ENCODE measurements around the gene EIPR1. TPM values are rescaled to one million over a fixed set of nuclear protein-coding genes. Genes with fewer than 3 reads are reported as not detected.

EIPR1 gene
- total RNA-seq, 1 experiment from 2014 or later, result 27.8 TPM

- Histone ChIP-seq H3T11ph (ENCODE audit: low read length) (no peak overlapping the region), H3K9me3 (ENCODE audit: control insufficient read depth, low read depth, low read length) (peaks cover 6% of the 10 kb centered on the region), H2BK5ac (ENCODE audit: insufficient read length, low read length) (no peak overlapping the region), H2BK120ac (ENCODE audit: low read depth, low read length, poor library complexity, severe bottlenecking) (no peak overlapping the region), H3K4me1 (ENCODE audit: insufficient read depth, low read length) (no peaks in the 10 kb centered on the region), H4K8ac (replicated peaks; ENCODE audit: insufficient read length, low read depth, low read length) (no peak overlapping the region), H3K27ac (ENCODE audit: insufficient read length, low read depth, low read length) (no peak overlapping the region), H4K91ac (ENCODE audit: insufficient read length, low read depth, low read length) (no peak overlapping the region), H2AK5ac (ENCODE audit: insufficient read length, low read length) (no peak overlapping the region), H3K23ac (ENCODE audit: insufficient read length, low read depth, low read length) (no peak overlapping the region), H3K79me2 (ENCODE audit: insufficient read depth, low read length) (no peaks in the 10 kb centered on the region), H2AFZ (ENCODE audit: low read length) (no peak overlapping the region), H2BK12ac (ENCODE audit: insufficient read length, low read depth, low read length) (no peak overlapping the region), H3K9ac (ENCODE audit: extremely low read depth, insufficient read length, low read length) (no peak overlapping the region), H3K14ac (ENCODE audit: insufficient read depth, low read length) (no peak overlapping the region), H4K20me1 (ENCODE audit: control insufficient read depth, insufficient read depth, insufficient read length) (no peaks in the 10 kb centered on the region), H3K4me2 (ENCODE audit: insufficient read depth, insufficient read length, low read length) (no peak overlapping the region), H3K27me3 (ENCODE audit: insufficient read depth, low read length) (no peaks in the 10 kb centered on the region), H3K4ac (ENCODE audit: low read depth, low read length) (no peak overlapping the region), H3K18ac (ENCODE audit: insufficient read length, low read depth, low read length) (no peak overlapping the region), H3K56ac (ENCODE audit: insufficient read length, low read depth, low read length) (no peak overlapping the region), H4K5ac (ENCODE audit: insufficient read length, low read depth, low read length) (no peak overlapping the region), H3K23me2 (ENCODE audit: insufficient read length, low read depth, low read length, poor library complexity, severe bottlenecking) (no peaks in the 10 kb centered on the region), H2BK15ac (ENCODE audit: low read depth, low read length) (no peak overlapping the region), H3K79me1 (ENCODE audit: insufficient read depth, low read depth, low read length, poor library complexity, severe bottlenecking) (no peaks in the 10 kb centered on the region), H2BK20ac (ENCODE audit: low read depth, low read length, poor library complexity, severe bottlenecking) (no peak overlapping the region)
- no peak for DNase-seq
- Mint-ChIP-seq H3K36me3 (ENCODE audit: insufficient read depth in 1 of 3, low read depth in 3 of 3) (peaks cover 16 to 22% (median 16%) of the 10 kb centered on the region in 3 experiments), H3K27me3 (ENCODE audit: low read depth) (peaks cover 4% of the 10 kb centered on the region), H3K4me1 (no peaks in the 10 kb centered on the region), H3K27ac (no peak overlapping the region; a peak in 1 of 7 replicates), H3K9me3 (peaks cover 22 to 27% of the 10 kb centered on the region in 2 experiments), H3K4me3 (no peak overlapping the region)
- WGBS (ENCODE audit: extremely low coverage, insufficient read length, low lambda C conversion rate), result no CpG with 5 or more reads among the region's 6 CpGs
- TF ChIP-seq CTCF (conservative IDR thresholded peaks at IDR 0.05), result no peak
Observed at GRCh38 chr2:3162442-3163077, 215.1 kb downstream of the EIPR1 start.
